Kidney epithelial cell (primary cell): Measurements from ENCODE around the gene MAN1C1. TPM values are rescaled to one million over a fixed set of nuclear protein-coding genes. Genes with fewer than 3 reads are reported as not detected.
A peak's percentile ranks its signal among the peaks of the same experiment; 100 is the strongest.

Experiments
- DNase-seq: peaks from one replicate; pipeline ENCODE4 v3.0.0-alpha.2; 2010; ENCODE audit warnings: low read depth
- H3K27me3 ChIP-seq: 2 replicates; pipeline ENCODE4 v1.6.0; 2011; ENCODE audit warnings: low read length; ENCODE audit not compliant: control insufficient read depth, insufficient read depth
- H3K36me3 ChIP-seq: 2 replicates; pipeline ENCODE4 v1.5.1; 2011; ENCODE audit warnings: low read length; ENCODE audit not compliant: control insufficient read depth, insufficient read depth
- H3K4me3 ChIP-seq: 2 replicates; pipeline ENCODE4 v1.5.1; 2011; ENCODE audit warnings: low read depth, mild to moderate bottlenecking, control low read depth, low read length
- CTCF ChIP-seq: IDR thresholded peaks from 2 replicates; pipeline ENCODE4 v1.5.1; 2011; ENCODE audit warnings: mild to moderate bottlenecking, moderate library complexity, low read length, control low read depth, inconsistent platforms; ENCODE audit not compliant: insufficient read depth, poor library complexity, severe bottlenecking
- total RNA-seq: library from RNA; depleted of rRNA; stranded (reverse); fragments of >200 nt; gene quantifications from 2 replicates; pipeline ENCODE4 v1.2.3, GENCODE V29; 2015

The MAN1C1 gene
- total RNA-seq, 1 donor from 2014 or later, result 1.4 TPM

GRCh38 chr1:25816112-25816718 is 199.6 kb downstream of the MAN1C1 start:
- Histone ChIP-seq H3K36me3 (no peaks in the 10 kb centered on the region), H3K4me3 (no peak overlapping the region), H3K27me3 (no peaks in the 10 kb centered on the region)
- no peak for TF ChIP-seq CTCF
- no peak for DNase-seq

- H3K4me3 ChIP-seq, result no peak overlapping the region
- no peaks in the 10 kb centered on the region for H3K36me3 ChIP-seq
- H3K27me3 ChIP-seq, result no peaks in the 10 kb centered on the region
- peak; percentile 39 for TF ChIP-seq CTCF
- DNase-seq, result no peak
These were observed 201.4 kb downstream of the MAN1C1 start for GRCh38 chr1:25817840-25818501.

DNA sequence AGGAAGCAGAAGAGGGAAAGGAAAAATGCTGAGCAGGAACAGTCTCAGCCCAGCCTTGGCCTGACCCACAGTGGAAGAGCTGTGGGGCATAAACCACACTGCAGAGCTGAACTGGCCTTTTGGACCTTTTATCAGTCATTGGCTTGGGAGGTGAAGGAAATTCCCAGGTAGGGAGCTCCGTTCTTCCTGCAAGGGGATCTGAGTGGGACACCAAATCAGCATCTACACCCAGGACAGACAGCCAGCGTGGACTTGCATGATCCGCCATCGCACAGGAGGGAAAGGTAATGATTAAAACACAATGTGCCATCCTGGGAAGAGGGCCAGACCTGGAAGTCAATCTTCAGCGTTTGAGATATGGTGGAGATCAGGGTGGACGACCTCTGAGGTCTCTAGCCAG is 202.0 kb downstream of the MAN1C1 start:
- no peak for TF ChIP-seq CTCF
- no peaks in the 10 kb centered on the region for H3K27me3 ChIP-seq
- no peaks in the 10 kb centered on the region for H3K36me3 ChIP-seq
- no peak for DNase-seq
- H3K4me3 ChIP-seq, result no peak overlapping the region

- no peak for TF ChIP-seq CTCF
- Histone ChIP-seq H3K27me3 (no peaks in the 10 kb centered on the region), H3K36me3 (no peaks in the 10 kb centered on the region), H3K4me3 (peak within 1 kb of the TSS; percentile 85)
- DNase-seq, result peak; percentile 50
These were observed 203.1 kb downstream of the MAN1C1 start, which contains the start of gene MTFR1L for GRCh38 chr1:25819491-25820246. Gene MTFR1L (plus strand): TSS chr1:25819954. CDS start chr1:25823105, 3,151 bp downstream.

DNA sequence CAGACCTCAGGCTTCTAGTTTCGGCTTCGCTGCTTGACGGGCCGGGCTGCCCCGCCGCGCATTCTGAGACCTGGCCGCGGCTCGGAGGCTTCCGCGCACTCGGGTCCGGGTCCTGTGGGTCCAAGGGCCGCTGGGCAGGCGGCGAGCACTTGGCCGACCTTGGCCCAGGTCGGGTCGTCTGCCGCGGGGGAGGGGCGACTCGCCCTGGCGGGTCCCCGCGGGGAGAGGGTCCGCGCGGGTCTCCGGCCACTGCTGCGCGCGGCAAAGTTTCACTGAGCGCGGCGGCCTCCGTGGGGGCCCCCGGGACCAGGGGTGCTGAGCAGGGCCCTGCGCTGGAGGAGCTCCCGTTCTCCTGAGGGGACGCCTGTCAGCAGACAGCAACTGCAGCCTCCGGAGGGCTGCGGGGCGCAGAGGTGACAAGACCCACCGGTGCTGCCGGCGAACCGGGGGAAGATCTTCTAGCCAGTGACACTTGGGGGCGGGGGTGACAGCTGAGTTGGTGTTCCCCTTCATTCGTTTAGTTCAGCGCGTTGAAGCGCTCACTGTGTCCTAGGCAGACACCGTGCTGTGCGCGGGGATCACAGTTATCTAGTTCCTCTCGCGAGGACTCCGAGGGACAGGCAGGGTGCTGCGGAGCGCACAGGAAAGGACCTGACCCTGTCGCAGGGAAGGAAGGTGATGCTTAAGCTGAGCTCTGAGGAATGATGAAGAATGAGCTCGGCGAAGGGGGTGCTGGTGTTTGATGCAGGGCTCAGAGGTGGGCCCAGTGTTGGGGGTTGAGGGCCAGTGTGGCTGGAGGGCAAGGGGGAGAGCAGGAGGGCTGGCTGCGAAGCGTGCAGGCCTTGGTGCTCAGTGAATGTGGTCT is 203.9 kb downstream of the MAN1C1 start:
- Histone ChIP-seq H3K36me3 (no peaks in the 10 kb centered on the region), H3K4me3 (peak overlapping the region; percentile 85), H3K27me3 (no peaks in the 10 kb centered on the region)
- DNase-seq, result no peak
- no peak for TF ChIP-seq CTCF
